K562 (cell line): ENCODE measurements around the gene HCAR3. TPM values are rescaled to one million over a fixed set of nuclear protein-coding genes. Genes with fewer than 3 reads are reported as not detected.

Experiments
- CEBPB ChIP-seq: fragments of 450-650 bp; IDR thresholded peaks from 2 replicates; pipeline ENCODE4 v1.6.1; 2016; ENCODE audit warnings: missing genetic modification characterization, missing compliant biosample characterization
- GATA2 ChIP-seq: sonication (generic); formaldehyde crosslinking; IDR thresholded peaks from 2 replicates; pipeline ENCODE4 v1.4.0; 2020; ENCODE audit warnings: mild to moderate bottlenecking, missing genetic modification reagents
- JUN ChIP-seq, 2 experiments: sonication (generic) in 1 of 2; formaldehyde crosslinking in 1 of 2; IDR thresholded peaks; 2 replicates each; pipeline versions ENCODE4 v1.6.1 to v1.8.0; 2012 to 2022; ENCODE audit warnings: borderline replicate concordance in 2 of 2, mild to moderate bottlenecking in 2 of 2, improper control_type of control experiment in 1 of 2, low read depth in 1 of 2, low read length in 1 of 2, missing genetic modification reagents in 1 of 2
- JUND ChIP-seq, 2 experiments: IDR thresholded peaks; 2 replicates in 1 of 2; 3 replicates in 1 of 2; pipeline ENCODE4 v1.6.1; 2011; ENCODE audit warnings: borderline replicate concordance in 2 of 2, low read depth in 2 of 2, low read length in 2 of 2, improper control_type of control experiment in 1 of 2, missing biosample characterization in 1 of 2, missing genetic modification characterization in 1 of 2, missing genetic modification reagents in 1 of 2
- LCOR ChIP-seq: sonication (generic); formaldehyde crosslinking; IDR thresholded peaks from 2 replicates; pipeline ENCODE4 v1.8.0; 2022; ENCODE audit warnings: mild to moderate bottlenecking, missing genetic modification reagents
- MTA1 ChIP-seq: fragments of 450-650 bp; IDR thresholded peaks from 2 replicates; pipeline ENCODE4 v1.6.1; 2017; ENCODE audit warnings: borderline replicate concordance
- NCOR1 ChIP-seq: fragments of 450-650 bp; IDR thresholded peaks from 2 replicates; pipeline ENCODE4 v1.6.1; 2016; ENCODE audit warnings: mild to moderate bottlenecking, moderate library complexity
- SMARCA4 ChIP-seq: fragments of 450-650 bp; IDR thresholded peaks from 2 replicates; pipeline ENCODE4 v1.6.1; 2016
- SMARCC2 ChIP-seq: fragments of 450-650 bp; IDR thresholded peaks from 2 replicates; pipeline ENCODE4 v1.6.1; 2017; ENCODE audit warnings: antibody characterized with exemption, moderate library complexity, mild to moderate bottlenecking, low read depth
- SPI1 ChIP-seq: IDR thresholded peaks from 2 replicates; pipeline ENCODE4 v1.6.1; 2011; ENCODE audit warnings: low read depth, low read length, control low read depth, borderline replicate concordance
- TBL1XR1 ChIP-seq, 2 experiments: IDR thresholded peaks; 2 replicates each; pipeline ENCODE4 v1.6.1; 2012; ENCODE audit warnings: improper control_type of control experiment in 2 of 2, low read length in 2 of 2, mild to moderate bottlenecking in 1 of 2
- ZNF79 ChIP-seq: fragments of 250-450 bp; sonication (Bioruptor Pico); IDR thresholded peaks from 2 replicates; pipeline ENCODE4 v1.4.0; 2020; ENCODE audit warnings: low read depth, mild to moderate bottlenecking, moderate library complexity
- polyA plus RNA-seq, 8 experiments: library from polyadenylated mRNA; depleted of rRNA in 4 of 8; stranded (reverse) in 5 of 8; unstranded in 3 of 8; fragments of >200 nt; fragmentation: Nextera tagmentation in 2 of 8; fragmentation: Illumina TruSeq in 1 of 8; extraction: Ambion mirVana in 2 of 8; extraction: Trizol in 1 of 8; gene quantifications; 2 replicates each; pipeline versions ENCODE4 v1.2.1 to v1.2.3, GENCODE V29; 2011 to 2014; ENCODE audit warnings: inconsistent platforms in 1 of 8, missing spikeins in 1 of 8
- total RNA-seq, 7 experiments: library from RNA; depleted of rRNA in 6 of 7; stranded (reverse); fragments of >200 nt in 6 of 7; fragmentation: Illumina TruSeq in 2 of 7; extraction: Trizol in 2 of 7; gene quantifications; 2 replicates each; pipeline versions ENCODE4 v1.2.1 to v1.2.3, GENCODE V29; 2011 to 2021; ENCODE audit warnings: low replicate concordance in 1 of 7
- TF ChIP-seq, protein P1 (sequence below), 2 experiments: fragments of 450-650 bp in 1 of 2; sonication (generic) in 1 of 2; formaldehyde crosslinking in 1 of 2; IDR thresholded peaks in 1 of 2; conservative IDR thresholded peaks in 1 of 2; 2 replicates each; pipeline versions ENCODE4 v1.6.1 to v1.8.1; 2016 to 2023; ENCODE audit warnings: mild to moderate bottlenecking in 2 of 2, moderate library complexity in 2 of 2, inconsistent platforms in 1 of 2, missing genetic modification reagents in 1 of 2
- TF ChIP-seq, protein P2 (sequence below): fragments of 450-650 bp; IDR thresholded peaks from 2 replicates; pipeline ENCODE4 v1.6.1; 2016; ENCODE audit warnings: low read depth, mild to moderate bottlenecking, moderate library complexity
- TF ChIP-seq, protein P3 (sequence below): fragments of 200-400 bp; formaldehyde crosslinking; IDR thresholded peaks from 2 replicates; pipeline ENCODE4 v1.6.1; 2017; ENCODE audit warnings: mild to moderate bottlenecking, low read depth, low read length, moderate library complexity
- TF ChIP-seq, protein P4 (sequence below): fragments of 250-450 bp; sonication (Bioruptor Pico); IDR thresholded peaks from 2 replicates; pipeline ENCODE4 v1.6.1; 2021; ENCODE audit warnings: mild to moderate bottlenecking
- TF ChIP-seq, protein P5 (sequence below): sonication (generic); formaldehyde crosslinking; IDR thresholded peaks from 2 replicates; pipeline ENCODE4 v1.4.0; 2020; ENCODE audit warnings: mild to moderate bottlenecking, missing genetic modification reagents
- TF ChIP-seq, protein P6 (sequence below): fragments of 200-800 bp; sonication (Bioruptor generic); IDR thresholded peaks from 2 replicates; pipeline ENCODE4 v1.6.1; 2017; ENCODE audit warnings: missing genetic modification characterization, missing compliant biosample characterization

HCAR3 gene
- total and polyA plus RNA-seq, 9 of the 15 experiments (the other 6 are each of a cell fraction or from before 2014, with no cell fraction given): not detected

DNA sequence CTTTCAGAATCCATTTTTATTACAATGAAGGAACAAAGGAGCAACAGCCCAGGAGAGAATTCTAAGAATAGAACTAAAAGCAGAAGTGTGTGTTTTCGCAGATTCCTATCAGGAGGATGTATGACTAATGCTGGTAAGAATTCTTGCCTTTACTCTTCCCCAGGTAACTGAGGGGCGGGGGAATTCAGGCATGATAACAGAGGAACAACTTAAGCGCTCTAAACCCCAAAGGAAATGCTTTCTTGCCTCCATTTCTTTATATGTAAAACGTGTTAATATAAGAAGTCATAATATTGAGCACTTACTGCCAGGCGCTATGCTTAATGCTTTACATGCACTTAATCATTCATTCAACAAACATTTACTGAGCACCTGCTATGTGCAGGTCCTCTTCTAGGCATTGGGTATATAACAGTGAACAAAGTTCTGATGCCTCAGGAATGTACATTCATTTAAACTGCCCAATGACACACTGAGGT is 9.5 kb upstream of the HCAR3 start (continued):
- TF ChIP-seq CEBPB (no peak), LCOR (no peak), JUN (IDR thresholded peaks at IDR 0.05; ENCODE audit: borderline replicate concordance, low read depth, low read length) (peak; percentile 87), JUN (CRISPR knock-in tag; IDR thresholded peaks at IDR 0.05; ENCODE audit: borderline replicate concordance) (no peak), JUND (IDR thresholded peaks at IDR 0.05; ENCODE audit: borderline replicate concordance, low read depth, low read length) (peak; percentile 95), JUND (tag; IDR thresholded peaks at IDR 0.05; ENCODE audit: borderline replicate concordance, low read depth, low read length) (peak; percentile 96), SMARCA4 (peak; percentile 84), MTA1 (peak; percentile 68; the same call in 1 of the 2 replicates), SPI1 (peak; percentile 98), TBL1XR1 (IDR thresholded peaks at IDR 0.05; ENCODE audit: low read length in 2 of 2) (peak in 1 of 2 experiments; percentile 47; a peak in 1 of 4 replicates), ZNF79 (no peak), SMARCC2 (peak; percentile 84; the same call in 1 of the 2 replicates), GATA2 (CRISPR knock-in tag) (peak; percentile 50; the same call in 1 of the 2 replicates), NCOR1 (no peak)
- TF ChIP-seq, protein P1, sequence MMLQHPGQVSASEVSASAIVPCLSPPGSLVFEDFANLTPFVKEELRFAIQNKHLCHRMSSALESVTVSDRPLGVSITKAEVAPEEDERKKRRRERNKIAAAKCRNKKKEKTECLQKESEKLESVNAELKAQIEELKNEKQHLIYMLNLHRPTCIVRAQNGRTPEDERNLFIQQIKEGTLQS (IDR thresholded peaks at IDR 0.05): peak; percentile 82
- TF ChIP-seq, protein P1 (CRISPR knock-in tag; conservative IDR thresholded peaks at IDR 0.05): no peak
- TF ChIP-seq, protein P2, sequence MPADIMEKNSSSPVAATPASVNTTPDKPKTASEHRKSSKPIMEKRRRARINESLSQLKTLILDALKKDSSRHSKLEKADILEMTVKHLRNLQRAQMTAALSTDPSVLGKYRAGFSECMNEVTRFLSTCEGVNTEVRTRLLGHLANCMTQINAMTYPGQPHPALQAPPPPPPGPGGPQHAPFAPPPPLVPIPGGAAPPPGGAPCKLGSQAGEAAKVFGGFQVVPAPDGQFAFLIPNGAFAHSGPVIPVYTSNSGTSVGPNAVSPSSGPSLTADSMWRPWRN: peak; percentile 45; the same call in 1 of the 2 replicates
- TF ChIP-seq, protein P3, sequence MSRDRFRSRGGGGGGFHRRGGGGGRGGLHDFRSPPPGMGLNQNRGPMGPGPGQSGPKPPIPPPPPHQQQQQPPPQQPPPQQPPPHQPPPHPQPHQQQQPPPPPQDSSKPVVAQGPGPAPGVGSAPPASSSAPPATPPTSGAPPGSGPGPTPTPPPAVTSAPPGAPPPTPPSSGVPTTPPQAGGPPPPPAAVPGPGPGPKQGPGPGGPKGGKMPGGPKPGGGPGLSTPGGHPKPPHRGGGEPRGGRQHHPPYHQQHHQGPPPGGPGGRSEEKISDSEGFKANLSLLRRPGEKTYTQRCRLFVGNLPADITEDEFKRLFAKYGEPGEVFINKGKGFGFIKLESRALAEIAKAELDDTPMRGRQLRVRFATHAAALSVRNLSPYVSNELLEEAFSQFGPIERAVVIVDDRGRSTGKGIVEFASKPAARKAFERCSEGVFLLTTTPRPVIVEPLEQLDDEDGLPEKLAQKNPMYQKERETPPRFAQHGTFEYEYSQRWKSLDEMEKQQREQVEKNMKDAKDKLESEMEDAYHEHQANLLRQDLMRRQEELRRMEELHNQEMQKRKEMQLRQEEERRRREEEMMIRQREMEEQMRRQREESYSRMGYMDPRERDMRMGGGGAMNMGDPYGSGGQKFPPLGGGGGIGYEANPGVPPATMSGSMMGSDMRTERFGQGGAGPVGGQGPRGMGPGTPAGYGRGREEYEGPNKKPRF: no peak
- TF ChIP-seq, protein P4, sequence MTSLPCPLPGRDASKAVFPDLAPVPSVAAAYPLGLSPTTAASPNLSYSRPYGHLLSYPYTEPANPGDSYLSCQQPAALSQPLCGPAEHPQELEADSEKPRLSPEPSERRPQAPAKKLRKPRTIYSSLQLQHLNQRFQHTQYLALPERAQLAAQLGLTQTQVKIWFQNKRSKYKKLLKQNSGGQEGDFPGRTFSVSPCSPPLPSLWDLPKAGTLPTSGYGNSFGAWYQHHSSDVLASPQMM (CRISPR knock-in tag): no peak
- TF ChIP-seq, protein P5, sequence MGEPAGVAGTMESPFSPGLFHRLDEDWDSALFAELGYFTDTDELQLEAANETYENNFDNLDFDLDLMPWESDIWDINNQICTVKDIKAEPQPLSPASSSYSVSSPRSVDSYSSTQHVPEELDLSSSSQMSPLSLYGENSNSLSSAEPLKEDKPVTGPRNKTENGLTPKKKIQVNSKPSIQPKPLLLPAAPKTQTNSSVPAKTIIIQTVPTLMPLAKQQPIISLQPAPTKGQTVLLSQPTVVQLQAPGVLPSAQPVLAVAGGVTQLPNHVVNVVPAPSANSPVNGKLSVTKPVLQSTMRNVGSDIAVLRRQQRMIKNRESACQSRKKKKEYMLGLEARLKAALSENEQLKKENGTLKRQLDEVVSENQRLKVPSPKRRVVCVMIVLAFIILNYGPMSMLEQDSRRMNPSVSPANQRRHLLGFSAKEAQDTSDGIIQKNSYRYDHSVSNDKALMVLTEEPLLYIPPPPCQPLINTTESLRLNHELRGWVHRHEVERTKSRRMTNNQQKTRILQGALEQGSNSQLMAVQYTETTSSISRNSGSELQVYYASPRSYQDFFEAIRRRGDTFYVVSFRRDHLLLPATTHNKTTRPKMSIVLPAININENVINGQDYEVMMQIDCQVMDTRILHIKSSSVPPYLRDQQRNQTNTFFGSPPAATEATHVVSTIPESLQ (CRISPR knock-in tag): no peak
- TF ChIP-seq, protein P6, sequence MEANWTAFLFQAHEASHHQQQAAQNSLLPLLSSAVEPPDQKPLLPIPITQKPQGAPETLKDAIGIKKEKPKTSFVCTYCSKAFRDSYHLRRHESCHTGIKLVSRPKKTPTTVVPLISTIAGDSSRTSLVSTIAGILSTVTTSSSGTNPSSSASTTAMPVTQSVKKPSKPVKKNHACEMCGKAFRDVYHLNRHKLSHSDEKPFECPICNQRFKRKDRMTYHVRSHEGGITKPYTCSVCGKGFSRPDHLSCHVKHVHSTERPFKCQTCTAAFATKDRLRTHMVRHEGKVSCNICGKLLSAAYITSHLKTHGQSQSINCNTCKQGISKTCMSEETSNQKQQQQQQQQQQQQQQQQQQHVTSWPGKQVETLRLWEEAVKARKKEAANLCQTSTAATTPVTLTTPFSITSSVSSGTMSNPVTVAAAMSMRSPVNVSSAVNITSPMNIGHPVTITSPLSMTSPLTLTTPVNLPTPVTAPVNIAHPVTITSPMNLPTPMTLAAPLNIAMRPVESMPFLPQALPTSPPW (CRISPR knock-in tag): 0 out of 2 replicates have a peak, but pooled peaks have one; percentile 35
